Mesodermal cell (in vitro differentiated cells): Measurements from ENCODE around the gene ATXN1.

Experiments
- H3K27ac ChIP-seq: 2 replicates; pipeline ENCODE4 v1.7.0; 2013; ENCODE audit warnings: mild to moderate bottlenecking, low read depth, low read length, moderate library complexity; ENCODE audit not compliant: severe bottlenecking
- H3K36me3 ChIP-seq: 2 replicates; pipeline ENCODE4 v1.7.1; 2013; ENCODE audit warnings: mild to moderate bottlenecking, low read length, moderate library complexity; ENCODE audit not compliant: control insufficient read depth, insufficient read depth
- H3K4me1 ChIP-seq: one replicate; pipeline ENCODE4 v1.7.1; 2013; ENCODE audit warnings: mild to moderate bottlenecking, low read length; ENCODE audit not compliant: insufficient read depth, control insufficient read depth, poor library complexity, severe bottlenecking
- H3K4me3 ChIP-seq: 2 replicates; pipeline ENCODE4 v1.7.0; 2013; ENCODE audit warnings: low read length, control low read depth, mild to moderate bottlenecking; ENCODE audit not compliant: insufficient read depth, poor library complexity, severe bottlenecking; ENCODE audit errors: extremely low read depth
- H3K9me3 ChIP-seq: 2 replicates; pipeline ENCODE4 v1.7.1; 2013; ENCODE audit warnings: mild to moderate bottlenecking, low read length, moderate library complexity; ENCODE audit not compliant: control insufficient read depth
- WGBS, 2 experiments: methylation state at CpG; one replicate each; pipeline ENCODE4 v1.1.5; 2013; ENCODE audit warnings: missing lambda C conversion rate in 2 of 2; ENCODE audit not compliant: insufficient coverage in 2 of 2; 5-methylcytosine and 5-hydroxymethylcytosine counted together

ATXN1 gene

GRCh38 chr6:16741112-16742016 lies 19.9 kb downstream of the ATXN1 start:
- peaks cover 65% of the 10 kb centered on the region for H3K4me1 ChIP-seq
- H3K4me3 ChIP-seq, result no peak overlapping the region
- no peaks in the 10 kb centered on the region for H3K9me3 ChIP-seq
- peaks cover 37% of the 10 kb centered on the region for H3K36me3 ChIP-seq
- H3K27ac ChIP-seq, result peak overlapping the region; percentile 89
- 100% methylated on average over 2 of the region's 8 CpGs; no CpG with 5 or more reads in 1 of the 2 experiments for WGBS, 2 experiments

GRCh38 chr6:16740097-16740496 lies 21.2 kb downstream of the ATXN1 start:
- H3K4me3 ChIP-seq, result no peak overlapping the region
- peaks cover 68% of the 10 kb centered on the region for H3K4me1 ChIP-seq
- H3K27ac ChIP-seq, result no peak overlapping the region
- H3K9me3 ChIP-seq, result no peaks in the 10 kb centered on the region
- H3K36me3 ChIP-seq, result peaks cover 34% of the 10 kb centered on the region

GRCh38 chr6:16739329-16739801 lies 21.9 kb downstream of the ATXN1 start:
- Histone ChIP-seq H3K4me3 (no peak overlapping the region), H3K27ac (peak overlapping the region; percentile 52), H3K4me1 (peaks cover 68% of the 10 kb centered on the region), H3K9me3 (no peaks in the 10 kb centered on the region), H3K36me3 (peaks cover 39% of the 10 kb centered on the region)
- 86 to 94% methylated on average over 7 of the region's 7 CpGs for WGBS, 2 experiments

- Histone ChIP-seq H3K4me3 (no peak overlapping the region), H3K27ac (no peak overlapping the region), H3K4me1 (peaks cover 68% of the 10 kb centered on the region), H3K36me3 (peaks cover 29% of the 10 kb centered on the region), H3K9me3 (no peaks in the 10 kb centered on the region)
- WGBS, 2 experiments, result 87 to 100% methylated on average over 1 to 2 of the region's 5 CpGs
Observed at GRCh38 chr6:16737925-16738324, 23.3 kb downstream of the ATXN1 start.

- Histone ChIP-seq H3K36me3 (peaks cover 23% of the 10 kb centered on the region), H3K4me3 (no peak overlapping the region), H3K27ac (peak overlapping the region; percentile 30), H3K4me1 (peaks cover 60% of the 10 kb centered on the region), H3K9me3 (no peaks in the 10 kb centered on the region)
- WGBS, 2 experiments, result 93 to 100% methylated on average over 1 to 5 of the region's 5 CpGs
Observed at GRCh38 chr6:16736856-16737775, 24.1 kb downstream of the ATXN1 start.

- Histone ChIP-seq H3K4me3 (no peak overlapping the region), H3K27ac (no peak overlapping the region), H3K36me3 (peaks cover 20% of the 10 kb centered on the region), H3K9me3 (no peaks in the 10 kb centered on the region), H3K4me1 (peaks cover 54% of the 10 kb centered on the region)
- no CpG with 5 or more reads among the region's 2 CpGs for WGBS, 2 experiments
Observed at GRCh38 chr6:16735014-16735413, 26.2 kb downstream of the ATXN1 start.

- 90 to 100% methylated on average over 2 to 6 of the region's 6 CpGs for WGBS, 2 experiments
- Histone ChIP-seq H3K36me3 (peaks cover 5% of the 10 kb centered on the region), H3K9me3 (no peaks in the 10 kb centered on the region), H3K4me3 (no peak overlapping the region), H3K4me1 (peaks cover 44% of the 10 kb centered on the region), H3K27ac (no peak overlapping the region)
Observed at GRCh38 chr6:16733085-16733484, 28.2 kb downstream of the ATXN1 start.

- Histone ChIP-seq H3K4me3 (no peak overlapping the region), H3K27ac (no peak overlapping the region), H3K36me3 (peaks cover 5% of the 10 kb centered on the region), H3K9me3 (no peaks in the 10 kb centered on the region), H3K4me1 (peaks cover 31% of the 10 kb centered on the region)
- 84 to 90% methylated on average over 2 of the region's 6 CpGs for WGBS, 2 experiments
Observed at GRCh38 chr6:16731478-16732051, 29.7 kb downstream of the ATXN1 start.

- Histone ChIP-seq H3K9me3 (no peaks in the 10 kb centered on the region), H3K4me3 (no peak overlapping the region), H3K4me1 (peaks cover 32% of the 10 kb centered on the region), H3K27ac (no peak overlapping the region), H3K36me3 (peaks cover 5% of the 10 kb centered on the region)
- 84% methylated on average over 2 of the region's 7 CpGs; no CpG with 5 or more reads in 1 of the 2 experiments for WGBS, 2 experiments
Observed at GRCh38 chr6:16730738-16731477, 30.4 kb downstream of the ATXN1 start.

GRCh38 chr6:16729744-16730143 lies 31.5 kb downstream of the ATXN1 start:
- no peak overlapping the region for H3K4me3 ChIP-seq
- no peaks in the 10 kb centered on the region for H3K9me3 ChIP-seq
- H3K36me3 ChIP-seq, result peaks cover 2% of the 10 kb centered on the region
- no peak overlapping the region for H3K27ac ChIP-seq
- 97 to 100% methylated on average over 7 of the region's 8 CpGs for WGBS, 2 experiments
- peaks cover 40% of the 10 kb centered on the region for H3K4me1 ChIP-seq
